IMR-90 (cell line): ENCODE data around the gene PBX3. TPM values are rescaled to one million over a fixed set of nuclear protein-coding genes. Genes with fewer than 3 reads are reported as not detected.

Experiments
- ATAC-seq: fragments of 200-7000 bp; cut with Tn5 transposase; 2 replicates; pipeline ENCODE4 v1.9.1; 2020; ENCODE audit warnings: low read depth, mild to moderate bottlenecking, moderate library complexity
- BruUV-seq: library from RNA; stranded (reverse); fragments of 400-500 nt; replicated peaks from 2 replicates; lab custom pipeline; 2021; lab: Mats Ljungman, UMichigan
- CTCF ChIA-PET: fragments of 300-600 bp; formaldehyde crosslinking; extraction: SDS; loops from one replicate; lab custom pipeline; 2021; ENCODE audit warnings: antibody characterized with exemption; lab: Yijun Ruan, JAX
- POLR2A ChIA-PET: fragments of 300-600 bp; sonication (Branson Sonifier 250); formaldehyde crosslinking; loops from one replicate; lab custom pipeline; 2022; ENCODE audit warnings: antibody characterized with exemption; ENCODE audit not compliant: unreplicated experiment; lab: Charles Lee
- DNase-seq: peaks from one replicate; pipeline ENCODE4 v3.0.0; 2013
- H2AFZ ChIP-seq: replicated peaks from 2 replicates; pipeline ENCODE3; 2013; ENCODE audit warnings: low read length, mild to moderate bottlenecking; ENCODE audit not compliant: poor library complexity
- H2AK5ac ChIP-seq: 2 replicates; pipeline ENCODE4 v1.6.1; 2013; ENCODE audit warnings: low read depth, low read length, inconsistent platforms
- H2AK9ac ChIP-seq: replicated peaks from 2 replicates; pipeline ENCODE3; 2013; ENCODE audit warnings: mild to moderate bottlenecking, low read depth, low read length, moderate library complexity; ENCODE audit not compliant: poor library complexity
- H2BK120ac ChIP-seq: 2 replicates; pipeline ENCODE4 v1.6.1; 2013; ENCODE audit warnings: low read depth, low read length, inconsistent platforms
- H2BK15ac ChIP-seq: 3 replicates; pipeline ENCODE4 v1.6.1; 2013; ENCODE audit warnings: low read depth, low read length, inconsistent platforms
- H2BK20ac ChIP-seq: 2 replicates; pipeline ENCODE4 v1.6.1; 2013; ENCODE audit warnings: low read depth, mild to moderate bottlenecking, inconsistent platforms, low read length, moderate library complexity
- H2BK5ac ChIP-seq: 2 replicates; pipeline ENCODE4 v1.6.1; 2013; ENCODE audit warnings: mild to moderate bottlenecking, low read depth, low read length, inconsistent platforms; ENCODE audit not compliant: poor library complexity, severe bottlenecking
- H3K14ac ChIP-seq: replicated peaks from 2 replicates; pipeline ENCODE4 v1.6.1; 2013; ENCODE audit warnings: low read depth, low read length, inconsistent platforms
- H3K18ac ChIP-seq: 2 replicates; pipeline ENCODE4 v1.6.1; 2013; ENCODE audit warnings: low read depth, low read length, control low read depth
- H3K23ac ChIP-seq: 2 replicates; pipeline ENCODE4 v1.6.1; 2013; ENCODE audit warnings: low read depth, low read length, inconsistent platforms
- H3K27ac ChIP-seq: 2 replicates; pipeline ENCODE4 v1.5.1; 2013; ENCODE audit warnings: mild to moderate bottlenecking, control low read depth, low read length; ENCODE audit not compliant: insufficient read depth
- H3K27me3 ChIP-seq: 2 replicates; pipeline ENCODE4 v1.6.1; 2013; ENCODE audit warnings: low read length; ENCODE audit not compliant: control insufficient read depth, insufficient read depth
- H3K36me3 ChIP-seq: 2 replicates; pipeline ENCODE4 v1.6.1; 2013; ENCODE audit warnings: low read length, mixed read lengths; ENCODE audit not compliant: control insufficient read depth, insufficient read depth
- H3K4ac ChIP-seq: 2 replicates; pipeline ENCODE4 v1.6.1; 2013; ENCODE audit warnings: low read depth, low read length, inconsistent platforms
- H3K4me1 ChIP-seq: 2 replicates; pipeline ENCODE4 v1.6.1; 2013; ENCODE audit warnings: low read length, mixed read lengths; ENCODE audit not compliant: control insufficient read depth, insufficient read depth
- H3K4me2 ChIP-seq: 2 replicates; pipeline ENCODE4 v1.6.1; 2013; ENCODE audit warnings: low read depth, mild to moderate bottlenecking, control low read depth, low read length, moderate library complexity
- H3K4me3 ChIP-seq: 2 replicates; pipeline ENCODE4 v1.5.1; 2013; ENCODE audit warnings: low read depth, mild to moderate bottlenecking, control low read depth, low read length, moderate library complexity; ENCODE audit not compliant: insufficient read depth
- H3K56ac ChIP-seq: 2 replicates; pipeline ENCODE4 v1.6.1; 2013; ENCODE audit warnings: low read length, inconsistent platforms; ENCODE audit not compliant: insufficient read depth; ENCODE audit errors: extremely low read depth
- H3K79me1 ChIP-seq, 2 experiments: 2 replicates each; pipeline ENCODE4 v1.6.1; 2013; ENCODE audit warnings: low read length in 2 of 2, inconsistent platforms in 1 of 2, low read depth in 1 of 2
- H3K9ac ChIP-seq: 2 replicates; pipeline ENCODE4 v1.6.1; 2013; ENCODE audit warnings: low read depth, low read length, control low read depth
- H3K9me1 ChIP-seq: 2 replicates; pipeline ENCODE4 v1.6.1; 2013; ENCODE audit warnings: low read length, inconsistent platforms; ENCODE audit not compliant: insufficient read depth
- H3K9me3 ChIP-seq: 2 replicates; pipeline ENCODE4 v1.6.1; 2013; ENCODE audit warnings: low read length; ENCODE audit not compliant: control insufficient read depth, insufficient read depth
- H4K20me1 ChIP-seq: 2 replicates; pipeline ENCODE4 v1.6.1; 2013; ENCODE audit warnings: low read length, inconsistent platforms; ENCODE audit not compliant: insufficient read depth
- H4K5ac ChIP-seq: 2 replicates; pipeline ENCODE4 v1.6.1; 2013; ENCODE audit warnings: mild to moderate bottlenecking, low read depth, low read length, control low read depth
- H4K8ac ChIP-seq, 2 experiments: 2 replicates each; pipeline ENCODE4 v1.6.1; 2013; ENCODE audit warnings: low read depth in 2 of 2, low read length in 2 of 2, control low read depth in 1 of 2, inconsistent platforms in 1 of 2
- H4K91ac ChIP-seq: 2 replicates; pipeline ENCODE4 v1.6.1; 2013; ENCODE audit warnings: low read depth, low read length, inconsistent platforms; ENCODE audit not compliant: insufficient read depth
- BHLHE40 ChIP-seq: fragments of 150-350 bp; IDR thresholded peaks from 2 replicates; pipeline ENCODE4 v1.6.1; 2016; ENCODE audit warnings: mild to moderate bottlenecking, low read depth, low read length
- CEBPB ChIP-seq: IDR thresholded peaks from 2 replicates; pipeline ENCODE4 v1.6.1; 2012; ENCODE audit warnings: low read depth, low read length, improper control_type of control experiment
- FOS ChIP-seq: fragments of 150-350 bp; IDR thresholded peaks from 2 replicates; pipeline ENCODE4 v1.6.1; 2016; ENCODE audit warnings: low read depth, low read length
- MAZ ChIP-seq: IDR thresholded peaks from 2 replicates; pipeline ENCODE4 v1.6.1; 2012; ENCODE audit warnings: low read depth, mild to moderate bottlenecking, low read length, improper control_type of control experiment, moderate library complexity, borderline replicate concordance
- MXI1 ChIP-seq: IDR thresholded peaks from 2 replicates; pipeline ENCODE4 v1.6.1; 2012; ENCODE audit warnings: low read depth, mild to moderate bottlenecking, low read length, moderate library complexity, borderline replicate concordance
- NFE2L2 ChIP-seq: fragments of 150-350 bp; IDR thresholded peaks from 2 replicates; pipeline ENCODE4 v1.6.1; 2016; ENCODE audit warnings: low read depth, mild to moderate bottlenecking, low read length
- POLR2A ChIP-seq: IDR thresholded peaks from 2 replicates; pipeline ENCODE4 v1.6.1; 2012; ENCODE audit warnings: mild to moderate bottlenecking, low read depth, low read length
- RAD21 ChIP-seq: IDR thresholded peaks from 2 replicates; pipeline ENCODE4 v1.6.1; 2012; ENCODE audit warnings: low read length, improper control_type of control experiment
- RCOR1 ChIP-seq: IDR thresholded peaks from 2 replicates; pipeline ENCODE4 v1.6.1; 2012; ENCODE audit warnings: mild to moderate bottlenecking, low read length, improper control_type of control experiment; ENCODE audit not compliant: insufficient replicate concordance
- RFX5 ChIP-seq: IDR thresholded peaks from 2 replicates; pipeline ENCODE4 v1.8.0; 2012; ENCODE audit warnings: low read depth, mild to moderate bottlenecking, low read length, moderate library complexity
- SMC3 ChIP-seq: fragments of 150-350 bp; IDR thresholded peaks from 2 replicates; pipeline ENCODE4 v1.6.1; 2016; ENCODE audit warnings: low read depth, mild to moderate bottlenecking, antibody characterized with exemption, low read length, moderate library complexity
- USF2 ChIP-seq: fragments of 150-350 bp; IDR thresholded peaks from 2 replicates; pipeline ENCODE4 v1.6.1; 2017; ENCODE audit warnings: mild to moderate bottlenecking, antibody characterized with exemption, low read length, low read depth
- WGBS, 2 experiments: methylation state at CpG; one replicate each; pipeline versions ENCODE4 v1.1.5 to v1.1.7; 2013; ENCODE audit warnings: missing lambda C conversion rate in 2 of 2; ENCODE audit not compliant: insufficient read length in 1 of 2; ENCODE audit errors: extremely low coverage in 2 of 2; 5-methylcytosine and 5-hydroxymethylcytosine counted together
- dilution Hi-C: fragments of 300-500 bp; cut with HindIII; formaldehyde crosslinking; loops from one replicate; pipeline ENCODE4 v1.14.3; 2018; ENCODE audit warnings: low sequenced_read_pairs; ENCODE audit not compliant: unreplicated experiment
- in situ Hi-C: fragments of 300-500 bp; cut with MboI; formaldehyde crosslinking; loops from 3 replicates; pipeline ENCODE4 v1.14.3; 2019; ENCODE audit warnings: low sequenced_read_pairs, inconsistent platforms, mixed read lengths
- intact Hi-C: fragments of 100-400 bp; cut with micrococcal nuclease; formaldehyde crosslinking; loops from 2 replicates; pipeline ENCODE4 v1.10.0; 2022
- polyA plus RNA-seq, 3 experiments: library from polyadenylated mRNA; depleted of rRNA; stranded (reverse); fragments of >200 nt; gene quantifications; 2 replicates each; pipeline ENCODE4 v1.2.3, GENCODE V29; 2012; ENCODE audit warnings: low replicate concordance in 1 of 3
- total RNA-seq: library from RNA; depleted of rRNA; stranded (reverse); fragments of >200 nt; gene quantifications from 2 replicates; pipeline ENCODE4 v1.2.3, GENCODE V29; 2012

The PBX3 gene
- total and polyA plus RNA-seq, 2 of the 4 experiments (the other 2 are of a cell fraction): 12.0 to 15.6 TPM

GRCh38 chr9:125841444-125841843 lies 94.3 kb downstream of the PBX3 start:
- DNase-seq (no peak), ATAC-seq (no peak)
- no peak overlapping the region for H3K23ac ChIP-seq
- no peak overlapping the region for H2BK15ac ChIP-seq
- H3K4ac ChIP-seq: no peak overlapping the region
- H3K4me3 ChIP-seq: no peak overlapping the region
- no peak overlapping the region for H2BK5ac ChIP-seq
- H3K27ac ChIP-seq: no peak overlapping the region
- intact Hi-C loops: loop anchor here (5.0 kb wide), 2 partner anchors 41 to 84 kb away; no protein-coding TSS in a partner anchor
- no peaks in the 10 kb centered on the region; the same call in 1 of the 2 replicates for H4K20me1 ChIP-seq
- TF ChIP-seq NFE2L2 (no peak), FOS (no peak), MXI1 (no peak), BHLHE40 (no peak), RCOR1 (no peak), SMC3 (no peak), USF2 (no peak), MAZ (no peak), POLR2A (no peak), CEBPB (no peak), RFX5 (no peak), RAD21 (no peak)
- no peak overlapping the region for H4K91ac ChIP-seq
- H4K5ac ChIP-seq: no peak overlapping the region
- dilution Hi-C loops: no loop called here
- H3K36me3 ChIP-seq: no peaks in the 10 kb centered on the region
- no peaks in the 10 kb centered on the region for H3K9me3 ChIP-seq
- WGBS, 2 experiments: no CpG with 5 or more reads among the region's 1 CpG
- no peak overlapping the region for H3K4me2 ChIP-seq
- ChIA-PET POLR2A (no interaction called here), CTCF (no interaction called here)
- no peak overlapping the region for H4K8ac ChIP-seq
- H3K27me3 ChIP-seq: no peaks in the 10 kb centered on the region
- no peaks in the 10 kb centered on the region for H3K4me1 ChIP-seq
- H3K14ac ChIP-seq: 0 out of 2 replicates have a peak overlapping the region, but pooled peaks have one; percentile 52
- no peak overlapping the region for H2AK5ac ChIP-seq
- H2BK120ac ChIP-seq: no peak overlapping the region
- no TSS peak for BruUV-seq
- H2AK9ac ChIP-seq: no peak overlapping the region
- H3K18ac ChIP-seq: no peak overlapping the region
- H2BK20ac ChIP-seq: no peak overlapping the region
- peaks cover 30 to 31% of the 10 kb centered on the region in 2 experiments for H3K79me1 ChIP-seq
- in situ Hi-C loops: no loop called here
- H3K9me1 ChIP-seq: peaks cover 2% of the 10 kb centered on the region
- no peak overlapping the region for H3K56ac ChIP-seq
- no peak overlapping the region for H2AFZ ChIP-seq
- H3K9ac ChIP-seq: no peak overlapping the region
